IMR-90 (cell line): ENCODE results near the gene EHBP1L1.

Experiments used
- CEBPB ChIP-seq: IDR thresholded peaks from 2 replicates; pipeline ENCODE4 v1.6.1; 2012; ENCODE audit warnings: low read depth, low read length, improper control_type of control experiment
- CTCF ChIP-seq: conservative IDR thresholded peaks from 2 replicates; pipeline ENCODE4 v1.5.1; 2012; ENCODE audit warnings: mild to moderate bottlenecking, low read depth, low read length, improper control_type of control experiment
- FOS ChIP-seq: fragments of 150-350 bp; IDR thresholded peaks from 2 replicates; pipeline ENCODE4 v1.6.1; 2016; ENCODE audit warnings: low read depth, low read length
- RAD21 ChIP-seq: IDR thresholded peaks from 2 replicates; pipeline ENCODE4 v1.6.1; 2012; ENCODE audit warnings: low read length, improper control_type of control experiment
- RCOR1 ChIP-seq: IDR thresholded peaks from 2 replicates; pipeline ENCODE4 v1.6.1; 2012; ENCODE audit warnings: mild to moderate bottlenecking, low read length, improper control_type of control experiment; ENCODE audit not compliant: insufficient replicate concordance
- RFX5 ChIP-seq: IDR thresholded peaks from 2 replicates; pipeline ENCODE4 v1.8.0; 2012; ENCODE audit warnings: low read depth, mild to moderate bottlenecking, low read length, moderate library complexity

DNA sequence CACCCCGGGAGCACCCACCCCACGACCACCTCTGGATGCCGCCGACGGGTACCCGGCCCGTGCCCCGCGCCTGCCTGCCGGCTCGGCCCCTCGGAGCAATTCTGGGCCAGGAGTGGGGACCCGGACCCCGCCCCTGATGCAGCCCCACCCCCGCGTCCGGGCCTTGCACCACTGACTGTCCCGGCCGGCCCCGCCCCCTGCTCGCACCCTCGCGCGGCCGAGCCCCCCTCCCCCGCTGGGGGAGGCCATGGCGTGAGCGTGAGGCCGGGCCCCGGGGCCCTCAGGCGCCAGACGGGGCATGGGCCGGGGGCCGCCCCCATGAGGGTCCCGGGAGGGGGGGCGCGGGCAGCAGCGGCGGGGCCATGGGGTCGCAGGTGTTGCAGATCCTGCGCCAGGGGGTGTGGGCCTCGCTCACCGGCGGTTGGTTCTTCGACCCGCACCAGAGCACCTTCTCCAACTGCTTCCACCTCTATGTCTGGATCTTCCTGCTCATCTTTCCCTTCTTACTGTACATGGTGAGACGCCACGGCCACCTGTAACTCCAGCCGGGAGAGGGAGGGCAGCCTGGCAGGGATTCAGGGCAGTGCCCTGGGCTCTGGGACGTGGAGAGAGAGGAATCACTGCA, 40.2 kb downstream of the EHBP1L1 start:
- TF ChIP-seq CTCF (no peak), RAD21 (no peak), RFX5 (no peak), FOS (no peak), RCOR1 (no peak), CEBPB (no peak)
